H9 (cell line): Measurements from ENCODE around the gene SMAD6. TPM values are rescaled to one million over a fixed set of nuclear protein-coding genes. Genes with fewer than 3 reads are reported as not detected.

Experiments
- DNase-seq: peaks from one replicate; pipeline ENCODE4 v3.0.0-alpha.2; 2017
- H2AFZ ChIP-seq: one replicate; pipeline ENCODE4 v1.6.1; 2013; ENCODE audit warnings: mild to moderate bottlenecking, low read length, control low read depth, moderate library complexity
- H2AK5ac ChIP-seq: 2 replicates; pipeline ENCODE4 v1.6.1; 2013; ENCODE audit warnings: low read length, control low read depth, mixed read lengths; ENCODE audit not compliant: insufficient read length
- H2BK120ac ChIP-seq: one replicate; pipeline ENCODE4 v1.6.1; 2013; ENCODE audit warnings: low read depth, mild to moderate bottlenecking, low read length, control low read depth, inconsistent platforms; ENCODE audit not compliant: poor library complexity, severe bottlenecking
- H2BK12ac ChIP-seq: 2 replicates; pipeline ENCODE4 v1.6.1; 2013; ENCODE audit warnings: low read length, control low read depth, mixed read lengths, low read depth; ENCODE audit not compliant: insufficient read length
- H2BK15ac ChIP-seq: 2 replicates; pipeline ENCODE4 v1.6.1; 2013; ENCODE audit warnings: low read depth, low read length, control low read depth
- H2BK20ac ChIP-seq: one replicate; pipeline ENCODE4 v1.6.1; 2013; ENCODE audit warnings: low read depth, mild to moderate bottlenecking, low read length, control low read depth, inconsistent platforms; ENCODE audit not compliant: poor library complexity, severe bottlenecking
- H2BK5ac ChIP-seq: 2 replicates; pipeline ENCODE4 v1.6.1; 2013; ENCODE audit warnings: low read length, control low read depth, mixed read lengths; ENCODE audit not compliant: insufficient read length
- H3K14ac ChIP-seq: 2 replicates; pipeline ENCODE4 v1.6.1; 2013; ENCODE audit warnings: low read length, control low read depth; ENCODE audit not compliant: insufficient read depth
- H3K18ac ChIP-seq: 2 replicates; pipeline ENCODE4 v1.6.1; 2013; ENCODE audit warnings: low read depth, mild to moderate bottlenecking, mixed read lengths, low read length, control low read depth; ENCODE audit not compliant: insufficient read length
- H3K23ac ChIP-seq: 2 replicates; pipeline ENCODE4 v1.6.1; 2013; ENCODE audit warnings: low read length, control low read depth, mixed read lengths, low read depth; ENCODE audit not compliant: insufficient read length
- H3K23me2 ChIP-seq: 2 replicates; pipeline ENCODE4 v1.6.1; 2013; ENCODE audit warnings: low read depth, mild to moderate bottlenecking, mixed read lengths, low read length, control low read depth; ENCODE audit not compliant: insufficient read length, poor library complexity, severe bottlenecking
- H3K27ac ChIP-seq: 2 replicates; pipeline ENCODE4 v1.5.1; 2013; ENCODE audit warnings: low read length, control low read depth, mixed read lengths, low read depth; ENCODE audit not compliant: insufficient read length
- H3K27me3 ChIP-seq: 2 replicates; pipeline ENCODE4 v1.6.1; 2013; ENCODE audit warnings: low read length, control low read depth, inconsistent platforms; ENCODE audit not compliant: insufficient read depth
- H3K4ac ChIP-seq: 2 replicates; pipeline ENCODE4 v1.6.1; 2013; ENCODE audit warnings: low read depth, mild to moderate bottlenecking, control low read depth, inconsistent platforms, low read length, moderate library complexity
- H3K4me1 ChIP-seq: 2 replicates; pipeline ENCODE4 v1.6.1; 2013; ENCODE audit warnings: low read length, control low read depth, inconsistent platforms; ENCODE audit not compliant: insufficient read depth
- H3K4me2 ChIP-seq: 2 replicates; pipeline ENCODE4 v1.6.1; 2013; ENCODE audit warnings: low read length, control low read depth, mixed read lengths; ENCODE audit not compliant: insufficient read length, insufficient read depth
- H3K56ac ChIP-seq: 2 replicates; pipeline ENCODE4 v1.6.1; 2013; ENCODE audit warnings: low read depth, mild to moderate bottlenecking, mixed read lengths, low read length, control low read depth; ENCODE audit not compliant: insufficient read length
- H3K79me1 ChIP-seq: 2 replicates; pipeline ENCODE4 v1.6.1; 2013; ENCODE audit warnings: low read depth, mild to moderate bottlenecking, moderate library complexity, low read length, control low read depth, inconsistent platforms; ENCODE audit not compliant: insufficient read depth, poor library complexity, severe bottlenecking
- H3K79me2 ChIP-seq: 2 replicates; pipeline ENCODE4 v1.6.1; 2013; ENCODE audit warnings: low read length, control low read depth, inconsistent platforms; ENCODE audit not compliant: insufficient read depth
- H3K9ac ChIP-seq: 2 replicates; pipeline ENCODE4 v1.6.1; 2013; ENCODE audit warnings: low read length, control low read depth, mixed read lengths; ENCODE audit not compliant: insufficient read length; ENCODE audit errors: extremely low read depth
- H3K9me3 ChIP-seq: one replicate; pipeline ENCODE4 v1.6.1; 2013; ENCODE audit warnings: low read depth, low read length, inconsistent platforms; ENCODE audit not compliant: control insufficient read depth
- H3T11ph ChIP-seq: one replicate; pipeline ENCODE4 v1.6.1; 2013; ENCODE audit warnings: mild to moderate bottlenecking, low read length, control low read depth, inconsistent platforms
- H4K20me1 ChIP-seq: one replicate; pipeline ENCODE4 v1.6.1; 2013; ENCODE audit not compliant: control insufficient read depth, insufficient read length, insufficient read depth
- H4K5ac ChIP-seq: 2 replicates; pipeline ENCODE4 v1.6.1; 2013; ENCODE audit warnings: low read depth, mild to moderate bottlenecking, mixed read lengths, low read length, control low read depth; ENCODE audit not compliant: insufficient read length
- H4K8ac ChIP-seq: replicated peaks from 2 replicates; pipeline ENCODE4 v1.6.1; 2013; ENCODE audit warnings: low read length, control low read depth, mixed read lengths, low read depth; ENCODE audit not compliant: insufficient read length
- H4K91ac ChIP-seq: 2 replicates; pipeline ENCODE4 v1.6.1; 2013; ENCODE audit warnings: low read depth, mild to moderate bottlenecking, moderate library complexity, mixed read lengths, low read length, control low read depth; ENCODE audit not compliant: insufficient read length
- H3K27ac Mint-ChIP-seq, 3 experiments: 2 replicates in 2 of 3; 3 replicates in 1 of 3; pipeline ENCODE4 v1.8.0; 2020 to 2021; ENCODE audit warnings: mixed read lengths in 3 of 3, mild to moderate bottlenecking in 1 of 3, moderate library complexity in 1 of 3
- H3K27me3 Mint-ChIP-seq: 2 replicates; pipeline ENCODE4 v1.8.0; 2021; ENCODE audit warnings: low read depth, mild to moderate bottlenecking, moderate library complexity, mixed read lengths
- H3K36me3 Mint-ChIP-seq, 3 experiments: 2 replicates in 2 of 3; 3 replicates in 1 of 3; pipeline ENCODE4 v1.8.0; 2020 to 2021; ENCODE audit warnings: low read depth in 3 of 3, mixed read lengths in 3 of 3; ENCODE audit not compliant: insufficient read depth in 1 of 3
- H3K4me1 Mint-ChIP-seq, 2 experiments: 2 replicates each; pipeline ENCODE4 v1.8.0; 2020; ENCODE audit warnings: mixed read lengths in 2 of 2
- H3K4me3 Mint-ChIP-seq, 2 experiments: 2 replicates in 1 of 2; 3 replicates in 1 of 2; pipeline ENCODE4 v1.8.0; 2020 to 2021; ENCODE audit warnings: mild to moderate bottlenecking in 2 of 2, mixed read lengths in 2 of 2, moderate library complexity in 1 of 2
- H3K9me3 Mint-ChIP-seq, 2 experiments: 2 replicates in 1 of 2; 3 replicates in 1 of 2; pipeline ENCODE4 v1.8.0; 2020; ENCODE audit warnings: mild to moderate bottlenecking in 2 of 2, mixed read lengths in 2 of 2, moderate library complexity in 1 of 2
- CTCF ChIP-seq: fragments of 200-600 bp; sonication (generic); conservative IDR thresholded peaks from 3 replicates; pipeline ENCODE4 v1.8.0; 2021; ENCODE audit warnings: antibody characterized with exemption, mild to moderate bottlenecking
- WGBS: extraction: QIAGEN DNeasy Blood & Tissue Kit; methylation state at CpG from one replicate; pipeline ENCODE4 v1.1.7; 2013; ENCODE audit warnings: missing lambda C conversion rate, low lambda C conversion rate, mixed read lengths; ENCODE audit not compliant: insufficient read length; ENCODE audit errors: extremely low coverage; 5-methylcytosine and 5-hydroxymethylcytosine counted together
- total RNA-seq: library from RNA; stranded (reverse); gene quantifications from 2 replicates; pipeline ENCODE4 v1.2.1, GENCODE V29; 2021

The SMAD6 gene
- total RNA-seq, 1 experiment from 2014 or later: 6.0 TPM

- Histone ChIP-seq H3K18ac (no peak overlapping the region), H2BK120ac (no peak overlapping the region), H3K4me2 (no peak overlapping the region), H3K56ac (no peak overlapping the region), H3K23ac (no peak overlapping the region), H3K79me1 (no peaks in the 10 kb centered on the region), H2BK12ac (no peak overlapping the region), H3K9me3 (no peaks in the 10 kb centered on the region), H3K27ac (no peak overlapping the region), H2BK20ac (no peak overlapping the region), H3K23me2 (no peaks in the 10 kb centered on the region), H4K5ac (no peak overlapping the region), H3K4ac (no peak overlapping the region), H2BK15ac (no peak overlapping the region), H3K27me3 (no peaks in the 10 kb centered on the region), H2BK5ac (no peak overlapping the region), H2AK5ac (no peak overlapping the region), H3K4me1 (no peaks in the 10 kb centered on the region; the same call in 1 of the 2 replicates), H4K20me1 (no peaks in the 10 kb centered on the region), H4K8ac (no peak overlapping the region), H3K9ac (no peak overlapping the region), H4K91ac (no peak overlapping the region), H3K14ac (no peak overlapping the region), H3K79me2 (no peaks in the 10 kb centered on the region), H3T11ph (no peak overlapping the region), H2AFZ (no peak overlapping the region)
- H3K36me3 Mint-ChIP-seq: no peaks in the 10 kb centered on the region; a peak in 1 of 7 replicates
- no peak overlapping the region for H3K4me3 Mint-ChIP-seq
- no peak for TF ChIP-seq CTCF
- no peaks in the 10 kb centered on the region for H3K27me3 Mint-ChIP-seq
- no peaks in the 10 kb centered on the region for H3K9me3 Mint-ChIP-seq
- peak overlapping the region in 2 of 3 experiments; percentile 5 to 29; a peak in 3 of 7 replicates for H3K27ac Mint-ChIP-seq
- no CpG with 5 or more reads among the region's 4 CpGs for WGBS
- H3K4me1 Mint-ChIP-seq: peaks cover 15 to 17% of the 10 kb centered on the region in 2 experiments
- no peak for DNase-seq
Observed at GRCh38 chr15:66784174-66784573, 82.1 kb downstream of the SMAD6 start.
